ENCODE results near the gene MS4A15.
"Not testable (repeated sequence)": the region's sequence is repeated elsewhere in the genome, so short reads cannot be mapped to it uniquely, and the experiment has no call there.

The MS4A15 gene

GRCh38 chr11:60810569-60810968 is 53.9 kb downstream of the MS4A15 start:
- no peak for DNase-seq

- DNase-seq = no peak
Measured at GRCh38 chr11:60813324-60813723, 56.7 kb downstream of the MS4A15 start.

GRCh38 chr11:60814112-60814511 is 57.4 kb downstream of the MS4A15 start:
- DNase-seq = no peak

- DNase-seq = no peak
Measured at GRCh38 chr11:60816590-60817157, 60.0 kb downstream of the MS4A15 start.

GRCh38 chr11:60818057-60818456 is 61.4 kb downstream of the MS4A15 start:
- no peak for DNase-seq

GRCh38 chr11:60821827-60822599 is 65.3 kb downstream of the MS4A15 start:
- DNase-seq = no peak

- DNase-seq = not testable (repeated sequence)
Measured at GRCh38 chr11:60823745-60824306, 67.2 kb downstream of the MS4A15 start.

- DNase-seq = no peak
Measured at GRCh38 chr11:60825118-60825517, 68.5 kb downstream of the MS4A15 start.

GRCh38 chr11:60825790-60826189 is 69.1 kb downstream of the MS4A15 start:
- no peak for DNase-seq

Data from NK-92 treated with Interleukin-12 subunit alpha and Interleukin-12 subunit beta, amount 100 ng/mL, for 24 hours (cell line).